Adrenal gland (tissue), 5 donors: ENCODE results near the gene ALOX15B.

Experiments used
- POLR2A ChIP-seq, 2 donors: fragments of 450-650 bp; IDR thresholded peaks; one replicate each; pipeline ENCODE4 v1.6.1; 2017; ENCODE audit warnings: antibody characterized with exemption in 2 of 2, mild to moderate bottlenecking in 2 of 2, moderate library complexity in 1 of 2
- TF ChIP-seq, protein P1 (sequence below), 6 experiments: fragments of 450-650 bp in 4 of 6; fragments of 200-600 bp in 2 of 6; sonication (generic) in 1 of 6; IDR thresholded peaks; 1 replicate in 5 of 6; 2 replicates in 1 of 6; pipeline versions ENCODE4 v1.5.1 to v1.8.0; 2016 to 2021; ENCODE audit warnings: antibody characterized with exemption in 6 of 6, mild to moderate bottlenecking in 2 of 6, moderate library complexity in 1 of 6
- donor health status: DM: no; HTN: no; CAD: no.

DNA sequence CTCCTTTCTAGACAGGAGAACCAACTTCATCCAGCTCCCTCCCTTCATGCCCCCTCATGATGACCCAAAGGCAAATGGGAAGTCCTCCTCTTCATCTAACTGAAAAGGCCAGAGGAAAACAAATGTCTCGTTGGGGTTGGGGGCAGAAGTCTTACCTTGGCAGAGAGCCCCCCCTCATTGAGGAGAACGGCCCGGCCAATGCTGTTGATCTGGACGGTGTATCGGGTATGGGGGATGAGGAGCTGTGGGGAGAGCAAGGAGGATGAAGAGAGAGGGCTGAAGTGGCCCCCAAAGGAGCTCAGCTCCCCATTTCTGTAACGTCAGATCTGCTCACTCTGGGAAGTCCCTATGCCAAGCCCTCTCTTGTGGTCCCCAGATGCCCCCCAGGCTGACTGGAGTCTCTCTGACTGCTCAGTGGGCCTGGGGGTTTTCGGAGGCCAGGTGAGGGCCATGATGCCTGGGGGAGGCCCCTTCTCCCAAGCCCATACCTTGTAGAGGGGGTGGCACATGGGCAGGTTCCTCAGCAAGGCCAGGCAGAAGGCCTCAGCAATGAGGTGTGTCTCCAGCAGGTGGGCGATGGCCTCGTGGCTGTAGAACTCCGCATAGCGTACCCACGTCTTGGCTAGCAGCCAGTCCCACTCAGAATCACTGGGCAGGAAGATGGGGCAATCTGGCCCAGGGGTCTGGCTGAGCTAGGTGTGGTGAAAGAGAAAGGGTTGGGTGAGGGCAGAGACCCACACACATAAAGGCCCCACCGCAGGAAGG lies 37.8 kb downstream of the ALOX15B start:
- TF ChIP-seq, protein P1, sequence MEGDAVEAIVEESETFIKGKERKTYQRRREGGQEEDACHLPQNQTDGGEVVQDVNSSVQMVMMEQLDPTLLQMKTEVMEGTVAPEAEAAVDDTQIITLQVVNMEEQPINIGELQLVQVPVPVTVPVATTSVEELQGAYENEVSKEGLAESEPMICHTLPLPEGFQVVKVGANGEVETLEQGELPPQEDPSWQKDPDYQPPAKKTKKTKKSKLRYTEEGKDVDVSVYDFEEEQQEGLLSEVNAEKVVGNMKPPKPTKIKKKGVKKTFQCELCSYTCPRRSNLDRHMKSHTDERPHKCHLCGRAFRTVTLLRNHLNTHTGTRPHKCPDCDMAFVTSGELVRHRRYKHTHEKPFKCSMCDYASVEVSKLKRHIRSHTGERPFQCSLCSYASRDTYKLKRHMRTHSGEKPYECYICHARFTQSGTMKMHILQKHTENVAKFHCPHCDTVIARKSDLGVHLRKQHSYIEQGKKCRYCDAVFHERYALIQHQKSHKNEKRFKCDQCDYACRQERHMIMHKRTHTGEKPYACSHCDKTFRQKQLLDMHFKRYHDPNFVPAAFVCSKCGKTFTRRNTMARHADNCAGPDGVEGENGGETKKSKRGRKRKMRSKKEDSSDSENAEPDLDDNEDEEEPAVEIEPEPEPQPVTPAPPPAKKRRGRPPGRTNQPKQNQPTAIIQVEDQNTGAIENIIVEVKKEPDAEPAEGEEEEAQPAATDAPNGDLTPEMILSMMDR (IDR thresholded peaks at IDR 0.05): no peak
- no peak for TF ChIP-seq POLR2A (IDR thresholded peaks at IDR 0.05)
